EL (cell line): ENCODE results near the gene ZC2HC1C.
"Not testable (repeated sequence)": the region's sequence is repeated elsewhere in the genome, so short reads cannot be mapped to it uniquely, and the experiment has no call there.

Experiments used
- DNase-seq: peaks from one replicate; pipeline ENCODE4 v3.0.0-alpha.2; 2016

Gene ZC2HC1C

DNA sequence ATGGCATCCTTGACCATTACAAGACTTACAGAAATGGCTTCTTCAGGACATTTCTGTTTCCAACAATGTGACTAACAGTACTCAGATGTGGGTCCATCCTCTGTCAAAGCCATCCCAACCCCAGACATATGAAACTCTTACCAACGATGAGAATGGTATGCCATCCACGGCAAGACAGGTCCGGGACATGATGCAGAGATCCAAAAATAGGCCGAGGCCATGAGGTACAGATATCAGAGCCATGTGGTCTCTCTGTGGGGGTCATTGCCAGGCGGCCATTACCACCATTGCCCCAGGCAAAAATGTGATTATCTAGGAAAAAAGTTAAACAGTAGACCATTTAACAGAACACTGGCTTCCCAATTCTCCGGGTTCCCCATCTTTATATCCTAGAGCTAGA, 27.5 kb downstream of the ZC2HC1C start:
- no peak for DNase-seq

DNA sequence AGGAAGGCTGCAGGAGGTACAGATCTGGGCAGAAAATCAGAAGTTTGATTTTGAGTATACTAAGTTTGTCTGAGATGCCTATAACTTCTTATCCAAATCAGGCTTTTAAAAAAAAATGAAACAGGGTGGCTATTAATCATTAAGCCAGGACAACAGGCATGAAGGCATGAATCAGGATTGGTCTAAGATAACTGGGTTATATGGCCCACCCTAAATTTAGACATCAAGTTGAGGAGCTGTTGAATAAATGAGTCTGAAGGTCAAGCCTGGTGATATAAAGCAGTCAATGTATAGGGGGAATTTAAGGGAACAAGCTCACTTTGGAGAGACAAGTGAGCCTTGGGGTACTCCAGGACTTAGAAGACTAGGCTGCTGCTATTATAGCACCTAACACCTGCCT, 28.8 kb downstream of the ZC2HC1C start:
- DNase-seq, result no peak

DNA sequence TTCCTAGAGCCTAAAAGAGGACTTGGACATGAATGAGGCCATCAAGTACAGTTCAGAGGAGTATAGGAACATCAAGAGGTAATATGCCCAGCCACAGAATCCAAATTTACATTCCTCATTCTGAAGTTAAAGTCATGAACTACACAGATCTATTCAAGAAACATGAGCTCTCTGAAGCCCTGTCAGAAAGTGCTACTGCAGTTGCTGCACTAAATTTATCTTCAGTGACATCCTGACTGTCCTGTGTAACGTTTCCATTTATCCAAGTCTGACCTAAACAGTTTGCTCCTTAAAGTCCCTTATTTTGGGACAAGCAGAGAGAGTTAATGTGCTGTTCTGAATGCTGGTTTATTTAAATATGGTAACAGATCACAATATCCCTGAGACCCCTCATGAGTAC, 29.2 kb downstream of the ZC2HC1C start:
- no peak for DNase-seq

DNA sequence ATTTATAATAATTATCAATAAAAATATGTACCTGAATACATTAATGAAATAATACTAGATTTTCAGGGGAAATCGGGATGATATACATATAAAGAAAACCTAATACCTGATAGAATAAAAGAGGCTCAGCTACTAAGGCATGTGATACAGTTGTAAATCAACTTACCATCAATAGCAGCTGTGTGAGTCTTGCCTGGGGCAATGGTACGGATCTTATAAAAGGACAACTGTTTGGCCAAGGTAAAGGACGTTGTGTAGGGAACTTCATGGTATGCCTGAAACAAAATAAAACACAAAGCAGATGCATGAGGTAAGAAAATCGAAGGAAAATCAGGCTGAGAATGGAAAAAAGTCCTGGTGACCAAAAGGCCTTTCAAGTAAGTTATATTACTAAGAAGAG, 32.0 kb downstream of the ZC2HC1C start:
- DNase-seq, result no peak

DNA sequence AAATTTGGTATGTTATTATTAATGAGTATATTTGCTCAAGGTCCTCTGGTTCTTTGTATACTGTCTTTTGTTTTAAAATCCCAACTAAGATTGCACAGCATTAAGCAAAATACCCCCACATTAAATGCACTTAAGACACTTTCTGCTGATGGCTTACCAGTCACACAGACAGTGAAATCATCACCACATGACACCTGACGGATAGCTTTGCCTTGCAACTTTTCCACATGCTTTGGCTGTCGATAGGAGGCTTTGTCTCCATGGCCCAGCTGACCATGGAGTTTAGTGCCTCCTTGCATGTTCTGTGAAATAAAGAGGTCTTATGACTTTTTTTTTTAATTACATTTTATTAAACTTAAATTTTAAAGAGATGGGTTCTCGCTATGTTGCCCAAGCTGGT, 37.7 kb downstream of the ZC2HC1C start:
- no peak for DNase-seq

DNA sequence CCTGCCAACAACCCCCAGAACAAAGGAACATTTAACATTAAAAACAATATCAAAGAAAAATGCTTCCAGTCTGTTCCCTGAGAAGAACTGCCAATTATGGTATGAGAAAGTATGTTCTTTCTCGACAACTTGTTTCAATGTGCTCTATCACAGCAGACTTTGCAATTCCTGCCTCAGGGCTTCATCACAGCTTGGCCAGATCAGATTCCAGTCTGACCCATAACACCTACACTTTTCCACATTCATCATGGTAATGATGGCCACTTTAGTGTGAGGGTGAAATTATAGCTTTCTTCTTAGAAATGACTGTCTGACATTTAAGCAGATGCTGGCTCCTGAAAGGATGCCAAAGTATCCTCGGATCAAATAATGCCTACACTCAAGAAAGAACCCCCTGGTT, 40.4 kb downstream of the ZC2HC1C start:
- no peak for DNase-seq

DNA sequence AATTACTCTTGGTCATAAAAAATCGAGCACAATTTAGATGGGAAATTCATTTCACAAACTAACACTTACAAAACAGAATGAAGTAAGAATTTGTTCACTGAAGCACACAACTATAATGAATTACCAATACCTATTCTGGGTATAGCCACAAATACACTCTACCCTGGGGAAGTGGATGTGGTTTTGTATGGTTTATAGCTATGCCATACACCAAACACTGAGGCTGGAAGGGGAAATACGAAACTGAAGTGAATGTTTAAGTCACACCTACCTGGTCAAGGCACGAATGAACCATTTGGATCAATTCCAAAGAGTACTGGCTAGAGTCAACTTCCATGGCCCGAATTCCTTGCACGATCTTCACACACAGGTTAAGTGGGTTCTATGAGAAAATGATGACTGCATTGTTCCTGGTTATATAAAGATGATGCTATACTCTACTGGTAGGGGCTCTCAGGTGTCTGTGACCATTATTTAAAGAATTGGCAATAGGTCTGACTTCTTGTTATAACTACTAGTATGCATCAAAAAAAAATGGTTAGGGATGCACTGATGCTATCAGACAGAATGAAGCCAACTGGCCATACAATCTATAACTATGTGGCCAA, 44.6 kb downstream of the ZC2HC1C start:
- no peak for DNase-seq

DNA sequence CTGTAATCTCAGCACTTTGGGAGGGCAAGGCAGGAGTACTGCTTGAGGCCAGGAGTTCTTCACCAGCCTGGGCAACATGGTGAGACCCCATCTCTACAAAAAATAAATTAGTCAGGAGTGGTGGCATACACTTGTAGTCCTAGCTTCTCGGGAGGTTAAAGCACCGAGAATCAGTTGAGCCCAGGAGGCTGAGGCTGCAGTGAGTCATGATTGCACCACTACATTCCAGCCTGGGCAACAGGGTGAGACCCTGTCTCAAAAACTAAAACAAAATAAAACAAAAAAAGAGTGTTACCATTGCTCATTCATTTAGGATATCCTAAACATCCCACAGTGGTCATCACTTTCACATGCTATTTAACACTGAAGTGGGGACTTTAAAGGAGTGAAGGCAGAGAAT, 49.6 kb downstream of the ZC2HC1C start:
- peak; percentile 57 for DNase-seq

DNA sequence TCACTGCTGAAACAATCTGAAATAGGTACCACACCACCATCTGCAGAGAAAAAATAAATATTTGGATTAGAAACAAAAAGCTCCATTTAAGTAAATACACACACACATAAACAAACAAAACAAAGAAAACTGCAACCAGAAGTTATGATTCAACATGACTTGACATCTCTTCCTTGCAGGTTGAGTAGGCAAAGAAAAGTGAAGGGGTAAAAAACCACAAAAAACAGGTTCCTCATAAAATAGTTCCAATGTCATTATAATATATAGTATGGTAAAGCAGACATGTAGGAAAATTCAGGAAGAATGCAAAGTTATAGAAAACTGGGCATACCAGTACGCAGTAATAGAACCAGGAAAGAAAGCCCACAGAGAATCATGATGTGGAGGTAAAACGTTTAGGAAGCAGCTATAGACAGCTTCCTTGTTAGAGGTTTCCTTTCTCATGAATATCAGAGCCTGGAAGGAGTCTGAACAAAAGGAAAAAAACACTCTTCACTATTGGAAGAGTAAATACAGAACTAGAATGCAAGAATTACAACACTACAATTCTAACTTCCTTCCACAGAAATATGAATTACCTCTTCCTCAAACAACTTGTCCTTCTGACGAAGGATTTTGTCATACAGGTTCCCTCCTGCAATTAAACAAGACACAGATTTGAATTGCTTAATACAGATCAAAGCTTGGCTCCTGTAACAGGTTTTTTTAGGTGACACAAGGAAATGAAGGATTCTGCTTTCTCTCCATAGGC, 51.3 kb downstream of the ZC2HC1C start:
- DNase-seq, result no peak

DNA sequence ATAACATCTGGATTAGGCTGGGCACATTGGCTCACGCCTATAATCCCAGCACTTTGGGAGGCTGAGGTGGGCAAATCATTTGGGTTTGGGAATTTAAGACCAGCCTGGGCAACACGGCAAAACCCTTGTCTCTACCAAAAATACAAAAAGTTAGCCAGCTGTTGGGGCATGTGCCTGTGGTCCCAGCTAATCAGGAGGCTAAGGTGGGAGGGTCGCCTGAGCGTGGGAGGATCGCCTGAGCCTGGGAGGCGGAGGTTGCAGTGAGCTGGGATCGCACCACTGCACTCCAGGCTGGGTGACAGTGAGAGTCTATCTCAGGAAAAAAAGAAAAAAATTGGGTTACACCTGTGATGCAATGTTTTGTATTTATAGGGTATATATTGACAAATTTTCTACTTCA, 52.1 kb downstream of the ZC2HC1C start:
- no peak for DNase-seq

DNA sequence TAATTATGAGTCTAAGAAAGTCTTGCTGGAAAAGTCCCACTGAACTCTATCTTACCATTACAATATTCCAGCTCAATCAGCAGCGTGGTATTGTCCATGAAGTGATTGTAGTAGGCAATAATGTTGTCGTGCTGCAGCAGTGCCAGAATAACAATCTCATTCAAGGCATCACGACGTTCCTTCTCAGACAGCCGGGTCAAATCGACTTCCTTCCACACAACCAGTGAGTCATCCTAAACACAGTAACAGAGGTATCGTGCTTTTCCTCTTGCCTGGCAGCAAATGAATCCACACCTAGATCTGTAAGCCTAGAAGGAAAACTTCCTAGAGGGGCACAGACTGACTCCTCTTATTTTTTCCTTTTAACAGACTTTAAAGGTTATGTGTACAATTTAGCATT, 54.5 kb downstream of the ZC2HC1C start:
- DNase-seq, result peak; percentile 81

DNA sequence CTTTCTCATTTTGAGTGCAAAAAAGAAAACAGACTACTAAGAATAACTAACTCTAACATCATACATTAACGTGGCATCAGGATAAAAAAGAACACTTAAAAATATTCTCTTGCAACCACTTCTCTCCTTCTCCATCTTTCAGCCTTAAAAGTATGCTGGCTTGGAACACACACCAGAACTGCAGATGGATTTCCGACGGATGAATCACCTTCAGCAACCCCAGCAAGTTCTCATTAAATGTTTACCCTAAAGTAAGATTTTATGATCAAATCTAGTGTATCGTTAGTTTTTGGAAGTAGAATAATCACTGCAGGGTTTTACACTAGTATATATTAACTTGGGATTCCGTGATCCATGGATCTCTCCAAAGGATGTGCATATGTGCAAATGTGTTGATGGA, 56.2 kb downstream of the ZC2HC1C start:
- DNase-seq, result peak; percentile 72

DNA sequence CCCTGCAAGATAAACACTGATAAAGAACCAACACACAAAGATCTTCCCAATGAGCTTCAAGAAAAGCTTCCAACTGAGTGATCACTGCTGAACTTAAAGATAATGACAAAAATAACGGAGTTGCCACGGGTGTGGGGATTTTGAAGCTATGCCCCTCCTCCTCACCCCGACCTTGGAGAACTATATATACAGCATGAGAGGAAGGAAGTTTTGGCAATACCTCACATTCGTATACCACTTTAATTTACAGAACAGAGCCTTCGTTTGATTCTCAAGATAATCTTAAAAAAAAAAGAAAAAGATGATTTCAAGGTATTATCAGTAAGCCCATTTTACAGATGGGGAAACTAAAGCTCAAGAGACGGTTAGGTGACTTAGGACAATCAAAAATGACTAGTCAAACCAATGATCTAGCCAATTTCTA, 56.7 kb downstream of the ZC2HC1C start:
- peak; percentile 10 for DNase-seq

DNA sequence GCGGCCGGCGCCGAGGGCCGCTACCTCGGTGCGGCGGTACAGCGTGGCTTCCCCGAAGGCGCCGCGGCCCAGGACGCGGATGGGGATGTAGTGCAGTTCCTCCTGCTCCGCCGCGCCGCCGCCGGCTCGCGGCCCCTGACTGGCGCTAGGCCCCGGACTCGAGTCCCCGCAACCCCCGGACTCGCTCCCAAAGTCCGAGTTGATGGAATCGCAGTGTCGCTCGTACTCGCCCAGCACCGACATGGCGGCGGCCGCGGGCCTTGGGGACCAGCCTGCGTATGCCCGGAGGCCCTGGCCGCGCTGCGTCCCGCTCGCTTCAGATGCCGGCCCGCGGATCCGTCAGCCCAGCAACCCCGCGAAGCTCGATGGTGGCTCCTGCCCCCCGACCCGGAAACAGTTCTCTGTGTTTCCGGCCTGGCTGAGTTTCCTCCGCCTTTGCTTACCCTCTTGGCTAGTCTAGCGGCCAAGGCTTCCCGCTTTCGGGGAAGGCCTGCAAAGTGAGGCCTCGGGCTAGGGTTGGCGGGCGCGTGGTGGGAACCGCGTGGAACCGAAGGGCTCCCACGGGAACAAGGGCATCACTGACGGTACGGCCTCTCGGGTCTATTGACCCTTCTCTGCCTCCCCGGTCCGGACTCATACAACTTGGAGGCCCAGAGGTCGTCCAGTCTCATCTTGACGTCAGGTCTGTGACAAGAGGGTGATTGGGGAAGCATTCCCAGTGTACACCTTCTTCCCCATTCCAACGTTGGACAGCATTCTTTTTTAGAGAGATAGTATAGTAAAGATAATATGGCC, 57.4 kb downstream of the ZC2HC1C start, which contains the start of gene NEK9:
NEK9 (minus strand) TSS at position 370 of the 795 bp plus-strand sequence; CDS start at position 243, 127 bp downstream.
- DNase-seq, result peak; percentile 90

DNA sequence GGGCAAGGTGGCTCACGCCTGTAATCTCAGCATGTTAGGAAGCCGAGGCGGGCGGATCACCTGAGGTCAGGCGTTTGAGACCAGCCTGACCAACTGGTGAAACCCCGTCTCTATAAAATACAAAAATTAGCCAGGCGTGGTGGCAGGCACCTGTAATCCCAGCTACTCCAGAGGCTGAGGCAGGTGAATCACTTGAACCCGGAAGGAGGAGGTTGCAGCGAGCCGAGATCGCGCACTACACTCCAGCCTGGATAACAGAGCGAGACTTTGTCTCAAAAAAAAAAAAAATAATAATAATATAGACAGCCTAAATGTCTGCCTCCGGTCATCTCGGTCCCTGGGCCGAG, 58.0 kb downstream of the ZC2HC1C start:
- not testable (repeated sequence) for DNase-seq

DNA sequence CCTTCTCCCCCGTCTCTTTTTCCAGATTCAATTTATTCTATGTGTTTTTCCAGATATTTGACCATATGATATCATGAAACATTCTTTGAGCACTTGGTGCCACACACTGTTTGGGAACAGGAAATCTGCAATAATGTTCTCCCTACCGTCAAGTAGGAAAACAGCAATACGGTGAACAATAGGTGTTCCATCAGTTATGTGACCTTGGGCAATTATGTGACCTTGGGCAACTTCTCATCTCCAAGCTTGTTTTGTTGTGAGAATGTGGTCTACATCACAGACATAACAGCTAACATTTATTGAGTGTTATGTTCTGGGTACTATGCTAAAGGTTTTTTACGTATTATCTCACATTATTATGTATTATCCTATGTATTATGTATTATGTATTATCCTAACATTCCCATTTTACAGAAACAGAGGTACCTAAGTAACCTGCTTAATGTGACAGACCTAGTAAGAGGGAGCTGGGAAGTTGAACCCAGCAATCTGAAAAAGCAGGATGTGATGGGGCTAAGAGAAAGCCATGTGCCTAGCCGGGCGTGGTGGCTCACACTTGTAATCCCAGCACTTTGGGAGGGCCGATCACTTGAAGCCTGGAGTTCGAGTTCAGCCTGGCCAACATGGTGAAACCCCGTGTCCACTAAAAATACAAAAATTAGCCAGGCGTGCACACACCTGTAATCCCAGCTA, 58.6 kb downstream of the ZC2HC1C start:
- no peak for DNase-seq

DNA sequence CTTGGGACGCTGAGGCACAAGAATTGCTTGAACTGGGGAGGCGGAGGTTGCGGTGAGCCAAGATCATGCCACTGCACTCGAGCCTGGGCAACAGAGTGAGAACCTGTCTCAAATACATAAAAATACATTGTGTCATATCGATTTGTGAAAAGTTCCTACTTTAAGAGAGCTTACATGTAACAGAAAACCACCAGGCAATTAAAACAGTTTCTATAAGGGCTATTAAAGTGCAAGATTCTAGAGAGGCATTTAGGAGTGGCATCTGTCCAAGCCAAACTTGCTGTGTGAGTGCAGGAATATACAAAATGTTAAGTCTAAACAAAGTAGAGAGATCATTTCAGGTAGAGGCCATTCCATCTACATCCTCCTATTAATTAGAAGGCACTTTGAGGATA, 59.2 kb downstream of the ZC2HC1C start:
- DNase-seq, result no peak
